ENCODE measurements around the gene CNTN5. TPM values are rescaled to one million over a fixed set of nuclear protein-coding genes. Genes with fewer than 3 reads are reported as not detected.

Gene CNTN5
- total and polyA plus RNA-seq, 10 of the 15 experiments (the other 5 are each of a cell fraction or from before 2014, with no cell fraction given): 0.01 TPM; not detected in 9

GRCh38 chr11:99019696-99020095, 1.1 kb upstream of the CNTN5 start:
- Histone ChIP-seq H3K9ac (ENCODE audit: control insufficient read depth, insufficient read depth, low read length) (no peak overlapping the region), H3K36me3 (ENCODE audit: control insufficient read depth in 2 of 2, insufficient read depth in 2 of 2, low read length in 1 of 2) (no peaks in the 10 kb centered on the region), H3K9me3 (replicated peaks; ENCODE audit: control insufficient read depth, insufficient read depth, low read length) (no peaks in the 10 kb centered on the region), H3K4me1 (ENCODE audit: control insufficient read depth, insufficient read depth, low read length) (no peaks in the 10 kb centered on the region), H3K4me3 (no peak overlapping the region), H3K27ac (ENCODE audit: control insufficient read depth, insufficient read depth) (no peak overlapping the region), H3K4me2 (ENCODE audit: control insufficient read depth, insufficient read depth) (no peak overlapping the region), H3K79me2 (ENCODE audit: control insufficient read depth, insufficient read depth, low read length) (no peaks in the 10 kb centered on the region), H3K27me3 (replicated peaks in 1 of 2; ENCODE audit: control insufficient read depth in 2 of 2, insufficient read depth in 2 of 2, low read length in 1 of 2) (no peaks in the 10 kb centered on the region; a peak in 1 of 4 replicates), H4K20me1 (ENCODE audit: control insufficient read depth, insufficient read depth) (no peaks in the 10 kb centered on the region; the same call in 1 of the 2 replicates), H2AFZ (ENCODE audit: control insufficient read depth, low read depth, low read length) (no peak overlapping the region)
- ChIA-PET SMC1A (ENCODE audit: uncharacterized antibody, unreplicated experiment) (no interaction called here), CTCF (no interaction called here), RAD21 (ENCODE audit: unreplicated experiment) (no interaction called here), POLR2A (no interaction called here)
- no peak for DNase-seq (ENCODE audit: low read depth, low spot score)
- intact Hi-C loops (cut with micrococcal nuclease; ENCODE audit: unreplicated experiment): loop anchor here (5.0 to 10.0 kb wide), 3 partner anchors 562 to 715 kb away; no protein-coding TSS in a partner anchor
- in situ Hi-C loops (cut with MboI): loop anchor here (25.0 kb wide), 1 partner anchor 1407 kb away; no protein-coding TSS in a partner anchor
- ATAC-seq: no peak
- FAIRE-seq: no peak
- TF ChIP-seq IRF5 (IDR thresholded peaks at IDR 0.05; ENCODE audit: borderline replicate concordance): no peak
- no peak for TF ChIP-seq KLF5 (IDR thresholded peaks at IDR 0.05; ENCODE audit: partially characterized antibody)
- no peak for TF ChIP-seq ZBED1 (IDR thresholded peaks at IDR 0.05; ENCODE audit: borderline replicate concordance)
- no peak for TF ChIP-seq TCF7 (IDR thresholded peaks at IDR 0.05; ENCODE audit: borderline replicate concordance)
- no peak for TF ChIP-seq MYB (IDR thresholded peaks at IDR 0.05; ENCODE audit: borderline replicate concordance, low read depth, low read length)
- 61% methylated on average over 8 of the region's 8 CpGs for WGBS (ENCODE audit: insufficient coverage, insufficient replicate concordance, low lambda C conversion rate, missing lambda C conversion rate)
- no TSS peak for BruUV-seq (replicated peaks)

GRCh38 chr11:99037057-99037456, 16.3 kb downstream of the CNTN5 start:
- Histone ChIP-seq H3K4me1 (ENCODE audit: control insufficient read depth, insufficient read depth, low read length) (no peaks in the 10 kb centered on the region), H3K27ac (ENCODE audit: control insufficient read depth, insufficient read depth) (no peak overlapping the region), H4K20me1 (ENCODE audit: control insufficient read depth, insufficient read depth) (no peaks in the 10 kb centered on the region), H2AFZ (ENCODE audit: control insufficient read depth, low read depth, low read length) (no peak overlapping the region), H3K9me3 (replicated peaks; ENCODE audit: control insufficient read depth, insufficient read depth, low read length) (no peaks in the 10 kb centered on the region), H3K27me3 (replicated peaks in 1 of 2; ENCODE audit: control insufficient read depth in 2 of 2, insufficient read depth in 2 of 2, low read length in 1 of 2) (no peaks in the 10 kb centered on the region), H3K4me3 (no peak overlapping the region), H3K9ac (ENCODE audit: control insufficient read depth, insufficient read depth, low read length) (no peak overlapping the region), H3K79me2 (ENCODE audit: control insufficient read depth, insufficient read depth, low read length) (no peaks in the 10 kb centered on the region), H3K4me2 (ENCODE audit: control insufficient read depth, insufficient read depth) (no peak overlapping the region), H3K36me3 (ENCODE audit: control insufficient read depth in 2 of 2, insufficient read depth in 2 of 2, low read length in 1 of 2) (no peaks in the 10 kb centered on the region)
- ChIA-PET CTCF (interaction anchor here (2.5 kb wide), 1 partner anchor 21 kb away, joined by 9 read pairs; no protein-coding TSS in a partner anchor), POLR2A (no interaction called here), SMC1A (ENCODE audit: uncharacterized antibody, unreplicated experiment) (interaction anchor here (2.6 kb wide), 1 partner anchor 22 kb away, joined by 6 read pairs; no protein-coding TSS in a partner anchor), RAD21 (ENCODE audit: unreplicated experiment) (no interaction called here)
- ATAC-seq (no peak), FAIRE-seq (no peak), DNase-seq (ENCODE audit: low read depth, low spot score) (no peak)
- no TSS peak for BruUV-seq (replicated peaks)
- TF ChIP-seq RAD51 (IDR thresholded peaks at IDR 0.05) (no peak), JUND (IDR thresholded peaks at IDR 0.05; ENCODE audit: low read depth, low read length) (no peak)
- in situ Hi-C loops (cut with MboI) (no loop called here), intact Hi-C loops (cut with micrococcal nuclease; ENCODE audit: unreplicated experiment) (no loop called here)
- 0% methylated on average over 1 of the region's 1 CpG for WGBS (ENCODE audit: insufficient coverage, insufficient replicate concordance, low lambda C conversion rate, missing lambda C conversion rate)
